ENCODE results near the gene IFI44.

The IFI44 gene, protein sequence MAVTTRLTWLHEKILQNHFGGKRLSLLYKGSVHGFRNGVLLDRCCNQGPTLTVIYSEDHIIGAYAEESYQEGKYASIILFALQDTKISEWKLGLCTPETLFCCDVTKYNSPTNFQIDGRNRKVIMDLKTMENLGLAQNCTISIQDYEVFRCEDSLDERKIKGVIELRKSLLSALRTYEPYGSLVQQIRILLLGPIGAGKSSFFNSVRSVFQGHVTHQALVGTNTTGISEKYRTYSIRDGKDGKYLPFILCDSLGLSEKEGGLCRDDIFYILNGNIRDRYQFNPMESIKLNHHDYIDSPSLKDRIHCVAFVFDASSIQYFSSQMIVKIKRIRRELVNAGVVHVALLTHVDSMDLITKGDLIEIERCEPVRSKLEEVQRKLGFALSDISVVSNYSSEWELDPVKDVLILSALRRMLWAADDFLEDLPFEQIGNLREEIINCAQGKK

DNA sequence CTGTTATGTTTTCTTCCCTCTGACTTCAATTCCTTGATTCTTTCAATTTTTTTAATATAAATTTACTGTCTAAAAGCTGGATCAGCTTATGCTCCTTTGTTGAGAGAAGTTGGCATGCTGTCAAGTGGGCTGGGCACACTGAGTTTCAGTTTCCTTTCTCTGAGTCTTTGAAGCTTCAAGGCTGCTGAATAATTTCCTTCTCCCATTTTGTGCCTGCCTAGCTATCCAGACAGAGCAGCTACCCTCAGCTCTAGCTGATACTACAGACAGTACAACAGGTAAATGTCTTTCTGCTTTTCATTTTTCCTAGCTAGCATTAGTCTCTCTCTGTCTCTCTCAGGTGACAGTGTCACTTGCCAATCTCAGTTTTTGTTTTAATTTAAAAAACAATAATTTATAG lies at the start of gene IFI44:
IFI44 (plus strand) TSS at position 204 of the 400 bp plus-strand sequence. CDS start 365 bp downstream, outside the sequence.
- DNase-seq (ENCODE audit: low read depth, low spot score), result no peak

- no peak for DNase-seq (ENCODE audit: low read depth, low spot score)
Measured at GRCh38 chr1:78601068-78601467, 48.6 kb upstream of the IFI44 start.

DNA sequence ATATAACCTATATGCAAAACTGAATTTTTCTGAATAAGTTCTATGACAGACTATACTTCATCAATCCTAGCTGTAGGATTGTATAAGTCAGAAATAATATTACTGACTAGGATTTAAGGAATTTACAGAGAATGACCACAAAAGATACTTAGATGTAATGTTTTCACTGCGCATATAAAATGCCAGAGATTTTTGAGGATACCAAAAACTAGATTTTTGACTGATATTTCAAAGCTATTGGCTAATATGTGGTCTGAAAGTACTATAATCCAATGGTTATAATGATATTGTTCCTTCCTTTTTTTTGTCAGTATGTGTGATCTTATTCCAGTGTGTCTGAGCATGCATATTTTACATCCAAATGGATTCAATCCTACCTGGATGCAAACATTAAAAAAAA lies 46.4 kb upstream of the IFI44 start:
- DNase-seq (ENCODE audit: low read depth, low spot score), result no peak

- DNase-seq (ENCODE audit: low read depth, low spot score), result no peak
Measured at GRCh38 chr1:78604643-78605042, 45.0 kb upstream of the IFI44 start.

GRCh38 chr1:78606274-78606673 lies 43.4 kb upstream of the IFI44 start:
- DNase-seq (ENCODE audit: low read depth, low spot score), result no peak

GRCh38 chr1:78607334-78607927 lies 42.2 kb upstream of the IFI44 start:
- no peak for DNase-seq (ENCODE audit: low read depth, low spot score)

DNA sequence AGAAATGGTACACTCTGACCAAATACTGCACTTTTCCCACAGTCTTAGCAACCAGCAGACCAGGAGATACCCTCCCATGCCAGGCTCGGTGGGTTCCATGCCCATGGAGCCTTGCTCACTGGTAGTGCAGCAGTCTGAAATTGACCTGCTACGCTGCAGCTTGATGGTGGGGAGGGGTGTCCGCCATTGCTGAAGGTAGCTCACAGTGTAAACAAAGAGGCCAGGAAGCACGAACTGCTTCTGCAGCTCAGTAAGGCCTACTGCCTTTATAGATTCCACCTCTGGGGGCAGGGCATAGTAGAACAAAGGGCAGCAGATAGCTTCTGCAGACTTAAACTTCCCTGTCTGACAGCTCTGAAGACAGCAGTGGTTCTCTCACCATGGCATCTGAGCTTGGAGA lies 41.7 kb upstream of the IFI44 start:
- DNase-seq (ENCODE audit: low read depth, low spot score), result peak; percentile 10

DNA sequence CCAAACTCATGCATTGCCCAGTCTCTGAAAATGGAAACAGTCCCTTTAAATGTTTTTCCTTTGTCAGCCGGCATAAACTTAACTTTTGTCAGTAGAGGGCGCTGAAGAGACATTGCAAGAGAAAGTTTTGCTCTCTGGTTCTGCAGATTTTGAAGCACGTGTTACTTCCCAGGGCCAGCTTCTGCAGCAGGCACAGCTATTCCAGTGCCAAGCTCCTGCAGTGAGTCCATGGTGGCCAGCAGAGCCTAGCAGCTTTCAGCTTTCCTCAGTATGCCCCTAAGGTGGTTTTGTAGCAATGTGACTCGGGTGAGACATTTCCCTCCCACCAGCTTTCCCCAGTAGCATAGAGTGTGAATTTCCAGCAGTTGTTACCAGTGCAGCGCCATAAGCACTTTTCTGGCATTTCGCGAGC lies 32.0 kb upstream of the IFI44 start:
- peak; percentile 56 for DNase-seq (ENCODE audit: low read depth, low spot score)

DNA sequence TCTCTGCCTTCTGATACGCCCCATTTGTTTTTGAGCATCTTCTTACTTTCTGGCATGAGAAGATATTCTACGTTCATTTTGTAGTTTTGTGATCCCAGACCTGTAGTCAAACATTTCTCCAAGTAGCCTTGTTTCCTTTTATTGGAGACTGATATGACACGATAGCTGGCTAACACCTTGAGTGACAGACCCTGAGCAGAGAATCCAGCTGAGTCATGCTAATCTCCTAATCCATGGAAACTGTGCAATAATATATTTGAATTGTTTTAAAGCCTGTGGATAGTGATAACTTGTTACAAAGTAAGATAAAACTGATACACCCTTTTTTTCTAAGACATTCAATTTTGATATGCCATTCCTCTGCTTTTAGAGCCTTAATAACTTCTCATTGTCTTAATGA lies 30.6 kb upstream of the IFI44 start:
- DNase-seq (ENCODE audit: low read depth, low spot score), result no peak

DNA sequence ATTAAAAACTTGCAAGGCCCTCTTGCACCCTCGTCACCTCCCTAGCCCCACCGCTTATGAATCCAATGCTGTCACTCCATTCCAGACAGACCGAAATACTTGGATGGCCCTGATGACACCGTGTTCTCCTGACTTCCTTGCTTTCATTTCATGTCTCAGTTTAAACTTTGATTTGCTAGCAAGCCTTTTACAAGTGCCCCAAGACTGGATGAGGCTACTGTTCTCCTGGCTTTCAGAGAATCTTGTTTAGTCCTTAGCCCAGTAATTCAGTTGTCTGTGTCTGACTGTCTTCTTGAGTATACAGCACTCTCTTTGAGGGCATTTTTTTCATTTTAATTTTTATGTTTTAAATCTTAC lies 30.2 kb upstream of the IFI44 start:
- DNase-seq (ENCODE audit: low read depth, low spot score), result no peak

GRCh38 chr1:78619803-78620579 lies 29.6 kb upstream of the IFI44 start, which contains the start of gene IFI44L:
Gene IFI44L, plus strand, starts transcription at chr1:78620448. Its CDS starts 7,468 bp downstream, at chr1:78627916.
- no peak for DNase-seq (ENCODE audit: low read depth, low spot score)

DNA sequence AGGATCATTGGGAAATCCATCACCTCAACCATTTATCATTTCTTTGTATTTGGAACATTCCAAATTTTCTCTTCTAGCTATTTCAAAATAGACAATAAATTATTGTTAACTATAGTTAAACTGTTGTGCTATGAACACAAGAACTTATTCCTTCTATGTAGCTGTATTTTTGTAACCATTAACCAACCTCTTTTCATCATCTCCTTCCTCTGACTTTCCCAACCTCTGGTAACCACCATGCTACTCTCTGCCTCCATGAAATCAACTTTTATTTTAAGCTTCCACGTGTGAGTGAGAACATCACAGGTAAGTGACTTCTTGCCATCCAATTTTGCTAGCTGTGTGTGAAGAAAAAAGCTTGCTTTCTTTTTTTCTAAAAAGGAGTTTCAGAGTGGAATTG lies 29.0 kb upstream of the IFI44 start:
- no peak for DNase-seq (ENCODE audit: low read depth, low spot score)

DNA sequence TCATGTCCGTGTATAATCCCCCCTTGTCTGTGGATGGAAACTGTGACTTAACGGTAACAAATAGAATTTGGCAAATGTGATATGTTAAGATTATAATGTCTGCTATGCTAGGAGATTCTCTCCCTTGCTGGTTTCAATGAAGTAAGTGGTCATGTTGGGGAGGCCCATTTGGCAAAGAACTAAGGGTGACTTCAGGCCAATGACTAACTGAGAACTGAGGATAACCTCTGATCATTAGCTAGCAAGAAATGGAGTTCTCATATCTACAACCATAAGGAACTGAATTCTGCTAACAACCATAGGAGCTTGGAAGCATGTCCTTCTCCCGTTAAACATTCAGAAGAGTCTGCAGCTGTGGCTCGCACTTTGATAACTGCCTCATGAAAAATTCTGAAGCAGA lies 27.1 kb upstream of the IFI44 start:
- no peak for DNase-seq (ENCODE audit: low read depth, low spot score)

DNA sequence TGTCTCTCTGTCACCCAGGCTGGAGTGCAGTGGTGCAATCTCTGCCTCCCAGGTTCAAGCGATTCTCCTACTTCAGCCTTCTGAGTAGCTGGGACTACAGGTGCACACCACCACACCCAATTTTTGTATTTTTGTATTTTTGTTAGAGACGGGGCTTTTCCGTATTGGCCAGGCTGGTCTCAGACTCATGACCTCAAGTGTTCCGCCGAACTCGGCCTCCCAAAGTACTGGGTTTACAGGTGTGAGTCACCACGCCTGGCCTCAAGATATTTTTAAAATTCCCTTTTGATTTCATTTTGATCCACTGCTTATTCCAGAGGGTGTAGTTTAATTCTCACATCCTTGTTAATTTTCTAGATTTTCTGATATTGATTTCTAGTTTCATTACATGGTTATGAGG lies 25.6 kb upstream of the IFI44 start:
- DNase-seq (ENCODE audit: low read depth, low spot score), result no peak

DNA sequence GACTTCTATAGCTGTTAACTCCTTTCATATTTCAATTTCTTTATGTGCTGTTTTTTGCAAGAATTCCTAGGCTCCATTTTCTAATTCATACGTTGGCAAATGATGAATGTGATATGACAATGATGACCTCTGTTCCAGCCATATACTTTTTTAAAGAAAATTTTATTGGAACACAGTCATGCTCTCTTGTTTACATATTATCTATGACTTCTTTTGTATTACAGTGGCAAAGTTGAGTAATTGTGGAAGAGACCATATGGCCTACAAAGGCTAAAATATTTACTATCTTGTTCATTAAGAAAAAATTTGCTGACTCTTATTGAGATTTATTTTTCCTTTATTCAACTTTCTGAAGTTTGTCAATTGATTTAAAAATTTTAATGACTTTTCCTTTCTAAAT lies 22.3 kb upstream of the IFI44 start:
- DNase-seq (ENCODE audit: low read depth, low spot score), result no peak

- DNase-seq (ENCODE audit: low read depth, low spot score), result no peak
Measured at GRCh38 chr1:78630600-78630999, 19.0 kb upstream of the IFI44 start.

DNA sequence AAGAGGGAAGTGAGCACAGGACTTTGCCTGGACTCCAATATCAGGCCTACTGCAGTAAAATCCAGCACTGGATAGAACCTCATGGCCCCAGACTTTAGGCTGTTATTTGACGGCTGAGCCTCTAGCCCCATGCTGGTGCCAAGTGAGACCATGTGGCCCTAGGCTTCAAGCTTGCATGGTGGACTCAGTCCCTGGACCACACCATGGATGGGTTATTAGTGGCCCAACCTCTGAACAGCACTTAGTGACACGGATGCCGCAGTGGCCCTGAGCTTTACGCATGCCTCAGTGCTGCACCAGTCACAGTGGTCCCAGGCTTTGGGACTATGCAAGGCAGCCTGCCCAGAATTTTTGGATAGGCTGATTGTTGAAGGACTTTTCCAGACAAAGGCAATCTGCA lies 16.4 kb upstream of the IFI44 start:
- DNase-seq (ENCODE audit: low read depth, low spot score), result no peak

DNA sequence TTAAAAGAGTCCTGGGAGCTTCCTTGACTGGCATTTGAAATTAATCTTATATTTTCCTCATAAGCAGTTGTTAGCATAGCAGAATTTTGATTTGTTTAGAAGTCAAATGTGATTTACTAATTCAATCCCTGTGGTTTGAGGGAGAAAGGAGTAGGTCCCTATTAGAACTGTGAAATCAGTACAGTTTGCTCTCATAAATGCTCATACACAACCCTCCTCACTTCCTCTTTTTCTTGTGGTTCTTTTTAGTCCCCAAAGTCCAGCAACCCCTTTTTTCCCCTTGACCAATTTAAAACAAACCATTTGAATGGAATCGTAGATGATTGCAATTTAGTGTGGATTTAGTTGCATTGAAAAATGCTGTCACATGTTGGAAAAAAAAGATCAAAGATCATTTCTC lies 9.2 kb upstream of the IFI44 start:
- no peak for DNase-seq (ENCODE audit: low read depth, low spot score)

- DNase-seq (ENCODE audit: low read depth, low spot score), result no peak
Measured at GRCh38 chr1:78641558-78641957, 8.1 kb upstream of the IFI44 start.

DNA sequence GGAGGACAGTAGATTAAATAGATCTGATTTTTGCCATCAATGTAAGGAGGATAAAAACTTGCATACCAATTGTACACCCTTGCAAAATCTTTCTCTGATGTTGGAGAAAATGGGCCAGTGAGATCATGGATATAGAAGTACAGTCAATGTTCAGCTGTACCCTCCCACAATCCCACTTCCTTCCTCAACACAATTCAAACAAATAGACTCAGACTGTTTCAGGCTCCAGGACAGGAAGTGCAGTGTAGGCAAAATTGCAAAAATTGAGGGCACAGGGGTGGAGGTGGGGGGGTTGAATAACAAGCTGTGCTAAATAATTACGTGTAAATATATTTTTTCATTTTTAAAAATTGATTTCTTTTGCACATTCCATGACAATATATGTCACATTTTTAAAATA lies 3.9 kb upstream of the IFI44 start:
- no peak for DNase-seq (ENCODE audit: low read depth, low spot score)

- DNase-seq (ENCODE audit: low read depth, low spot score), result no peak
Measured at GRCh38 chr1:78647238-78647637, 2.4 kb upstream of the IFI44 start.

DNA sequence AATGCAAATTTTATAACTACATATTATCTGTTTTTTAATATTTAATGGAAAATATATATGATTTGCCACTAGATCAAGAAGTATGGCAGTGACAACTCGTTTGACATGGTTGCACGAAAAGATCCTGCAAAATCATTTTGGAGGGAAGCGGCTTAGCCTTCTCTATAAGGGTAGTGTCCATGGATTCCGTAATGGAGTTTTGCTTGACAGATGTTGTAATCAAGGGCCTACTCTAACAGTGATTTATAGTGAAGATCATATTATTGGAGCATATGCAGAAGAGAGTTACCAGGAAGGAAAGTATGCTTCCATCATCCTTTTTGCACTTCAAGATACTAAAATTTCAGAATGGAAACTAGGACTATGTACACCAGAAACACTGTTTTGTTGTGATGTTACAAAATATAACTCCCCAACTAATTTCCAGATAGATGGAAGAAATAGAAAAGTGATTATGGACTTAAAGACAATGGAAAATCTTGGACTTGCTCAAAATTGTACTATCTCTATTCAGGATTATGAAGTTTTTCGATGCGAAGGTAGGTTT lies 556 bp downstream of the IFI44 start:
- DNase-seq (ENCODE audit: low read depth, low spot score), result no peak

All from ELF-1 (cell line).